HFF-Myc (cell line): ENCODE results near the gene CKAP5.
"Not testable (repeated sequence)": the region's sequence is repeated elsewhere in the genome, so short reads cannot be mapped to it uniquely, and the experiment has no call there.

Experiments
- DNase-seq: peaks from one replicate; pipeline ENCODE4 v3.0.0-alpha.2; 2011; ENCODE audit warnings: low read depth; ENCODE audit errors: extremely low read depth
- H3K4me3 ChIP-seq: replicated peaks from 2 replicates; pipeline ENCODE4 v1.5.1; 2011; ENCODE audit warnings: low read depth, mild to moderate bottlenecking, control low read depth, low read length
- TF ChIP-seq, protein P1 (sequence below): IDR thresholded peaks from 2 replicates; pipeline ENCODE4 v1.5.1; 2012; ENCODE audit warnings: mild to moderate bottlenecking, low read depth, low read length, control low read depth; ENCODE audit errors: missing control alignments

CKAP5 gene

GRCh38 chr11:46719048-46719542 is 127.0 kb downstream of the CKAP5 start, which contains the start of gene F2:
TSS of gene F2 (plus strand) at chr11:46719213. CDS start at chr11:46719236, 23 bp downstream.
- TF ChIP-seq, protein P1, sequence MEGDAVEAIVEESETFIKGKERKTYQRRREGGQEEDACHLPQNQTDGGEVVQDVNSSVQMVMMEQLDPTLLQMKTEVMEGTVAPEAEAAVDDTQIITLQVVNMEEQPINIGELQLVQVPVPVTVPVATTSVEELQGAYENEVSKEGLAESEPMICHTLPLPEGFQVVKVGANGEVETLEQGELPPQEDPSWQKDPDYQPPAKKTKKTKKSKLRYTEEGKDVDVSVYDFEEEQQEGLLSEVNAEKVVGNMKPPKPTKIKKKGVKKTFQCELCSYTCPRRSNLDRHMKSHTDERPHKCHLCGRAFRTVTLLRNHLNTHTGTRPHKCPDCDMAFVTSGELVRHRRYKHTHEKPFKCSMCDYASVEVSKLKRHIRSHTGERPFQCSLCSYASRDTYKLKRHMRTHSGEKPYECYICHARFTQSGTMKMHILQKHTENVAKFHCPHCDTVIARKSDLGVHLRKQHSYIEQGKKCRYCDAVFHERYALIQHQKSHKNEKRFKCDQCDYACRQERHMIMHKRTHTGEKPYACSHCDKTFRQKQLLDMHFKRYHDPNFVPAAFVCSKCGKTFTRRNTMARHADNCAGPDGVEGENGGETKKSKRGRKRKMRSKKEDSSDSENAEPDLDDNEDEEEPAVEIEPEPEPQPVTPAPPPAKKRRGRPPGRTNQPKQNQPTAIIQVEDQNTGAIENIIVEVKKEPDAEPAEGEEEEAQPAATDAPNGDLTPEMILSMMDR, result no peak
- no peak for DNase-seq
- no peak within 1 kb of the TSS for H3K4me3 ChIP-seq

- TF ChIP-seq, protein P1, result no peak
- H3K4me3 ChIP-seq, result no peak overlapping the region
- DNase-seq, result no peak
Measured at GRCh38 chr11:46718155-46719019, 127.7 kb downstream of the CKAP5 start.

- DNase-seq, H3K4me3 ChIP-seq: not testable (repeated sequence)
Measured at GRCh38 chr11:46717825-46718154, 128.3 kb downstream of the CKAP5 start.

DNA sequence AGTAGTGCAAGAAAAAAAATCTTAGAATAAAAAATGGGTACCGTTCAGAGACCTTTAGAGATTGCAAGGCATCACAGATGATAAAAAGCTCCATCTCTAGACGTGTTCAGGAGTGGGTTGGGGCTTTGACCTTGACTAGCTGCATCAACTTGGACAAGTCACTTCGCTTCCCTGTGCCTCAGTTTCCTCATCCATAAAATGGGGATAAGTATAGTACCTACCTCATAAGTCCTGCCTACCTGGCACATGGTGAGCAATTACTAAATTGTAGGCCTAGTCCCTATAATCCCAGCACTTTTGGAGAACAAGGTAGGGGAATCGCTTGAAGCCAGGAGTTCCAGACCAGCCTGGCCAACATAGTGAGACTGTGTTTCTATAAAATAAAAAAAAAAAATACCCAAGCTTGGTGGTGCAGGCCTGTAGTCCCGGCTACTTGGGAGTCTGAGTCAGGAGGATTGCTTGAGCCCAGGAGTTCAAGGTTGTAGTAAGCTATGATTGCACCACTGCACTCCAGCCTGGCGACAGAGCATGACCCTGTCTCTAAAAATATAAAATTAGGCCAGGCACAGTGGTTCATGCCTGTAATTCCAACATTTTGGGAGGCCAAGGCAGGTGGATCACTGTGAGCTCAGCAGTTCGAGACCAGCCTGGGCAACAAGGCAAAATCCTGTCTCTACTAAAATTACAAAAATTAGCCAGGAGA is 133.1 kb downstream of the CKAP5 start:
- TF ChIP-seq, protein P1, result no peak
- no peak overlapping the region for H3K4me3 ChIP-seq
- DNase-seq, result no peak

GRCh38 chr11:46711303-46711702 is 134.8 kb downstream of the CKAP5 start:
- TF ChIP-seq, protein P1, result no peak
- no peak overlapping the region for H3K4me3 ChIP-seq
- DNase-seq, result no peak

- H3K4me3 ChIP-seq, result no peak overlapping the region
- DNase-seq, result peak; percentile 51
- TF ChIP-seq, protein P1, result no peak
Measured at GRCh38 chr11:46710821-46711269, 135.2 kb downstream of the CKAP5 start.

DNA sequence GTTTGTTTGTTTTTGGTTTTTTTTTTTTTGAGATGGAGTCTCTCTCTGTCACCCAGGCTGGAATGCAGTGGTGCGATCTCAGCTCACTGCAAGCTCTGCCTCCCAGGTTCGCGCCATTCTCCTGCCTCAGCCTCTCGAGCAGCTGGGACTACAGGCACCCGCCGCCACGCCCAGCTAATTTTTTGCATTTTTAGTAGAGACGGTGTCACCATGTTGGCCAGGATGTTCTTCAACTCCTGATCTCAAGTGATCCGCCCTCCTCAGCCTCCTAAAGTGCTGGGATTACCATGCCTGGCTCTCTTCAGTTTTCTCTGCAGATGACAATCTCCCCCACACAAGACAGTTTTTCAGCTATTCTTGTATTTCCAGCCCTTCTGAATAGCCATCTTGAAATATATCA is 136.7 kb downstream of the CKAP5 start:
- H3K4me3 ChIP-seq, DNase-seq: not testable (repeated sequence)
